Inflammatory macrophage treated with lipopolysaccharide for 4 hours (primary cell): ENCODE measurements around the gene SH2D1B.

ENCODE experiments used
- DNase-seq: peaks from one replicate; pipeline ENCODE4 v3.0.0-alpha.2; 2020

Gene SH2D1B

GRCh38 chr1:162381383-162381782, 30.6 kb downstream of the SH2D1B start, which contains the start of gene C1orf226:
Gene C1orf226 (plus strand): TSS chr1:162381728. CDS start chr1:162381902, 174 bp downstream.
- DNase-seq, result no peak

DNA sequence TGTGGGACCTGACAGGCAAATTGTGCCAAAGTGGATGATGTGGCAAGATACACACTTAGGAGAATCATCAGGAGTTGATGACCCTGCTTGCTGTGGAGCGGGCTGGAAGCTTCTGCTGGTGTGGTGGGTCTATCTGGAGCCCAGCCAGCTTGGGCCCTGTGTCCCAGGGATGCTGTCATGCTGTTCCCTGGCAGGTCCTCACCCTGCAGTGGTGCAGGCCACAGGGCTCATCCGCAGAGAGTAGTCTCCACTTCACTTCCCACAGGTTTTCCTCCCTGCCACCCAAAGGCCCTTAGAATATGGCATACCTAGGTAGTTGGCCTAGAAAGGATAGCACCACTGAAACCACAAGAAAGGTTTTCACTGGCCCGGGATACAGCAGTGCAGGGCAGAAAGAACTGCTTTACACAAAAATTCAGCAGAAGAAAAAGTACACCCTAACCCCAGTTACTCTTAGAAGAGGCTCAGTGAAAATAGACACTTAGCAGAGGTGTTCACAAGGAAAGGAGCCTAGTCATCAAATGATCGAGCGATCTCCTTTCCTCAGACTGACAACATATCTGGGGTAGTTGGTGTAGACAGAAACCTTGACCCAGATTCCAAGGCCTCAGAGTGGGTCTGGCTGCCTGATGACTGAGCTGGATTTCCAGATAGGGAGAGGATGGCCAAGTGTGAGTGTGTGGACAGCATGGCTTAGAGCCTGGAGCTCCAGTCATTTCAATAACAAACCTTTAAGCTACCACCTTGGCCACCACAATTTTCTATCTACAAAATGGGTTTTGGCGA, 31.7 kb downstream of the SH2D1B start:
- DNase-seq, result no peak

DNA sequence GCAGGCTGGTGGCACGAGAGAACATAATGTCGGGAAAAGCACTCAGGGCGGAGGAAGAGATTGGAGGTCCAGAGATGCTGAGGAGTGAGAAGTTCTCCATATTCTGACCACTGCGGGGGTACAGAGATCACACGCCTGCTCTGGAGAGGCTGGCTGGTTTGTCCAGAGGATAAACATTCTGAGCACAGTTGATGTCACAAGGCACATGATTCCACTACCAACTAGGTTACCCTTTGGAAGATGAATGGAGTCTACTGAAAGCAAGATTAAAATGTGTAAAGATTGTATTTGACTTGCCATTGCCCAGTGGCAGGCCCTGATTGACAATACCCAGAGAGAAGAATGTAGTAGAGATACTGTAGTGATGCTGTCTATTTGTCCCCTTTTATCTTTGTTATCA, 35.2 kb downstream of the SH2D1B start, which contains the start of gene SPATA46:
SPATA46 (minus strand) TSS at position 164 of the 400 bp plus-strand sequence; CDS start at position 100, 64 bp downstream.
- no peak for DNase-seq

DNA sequence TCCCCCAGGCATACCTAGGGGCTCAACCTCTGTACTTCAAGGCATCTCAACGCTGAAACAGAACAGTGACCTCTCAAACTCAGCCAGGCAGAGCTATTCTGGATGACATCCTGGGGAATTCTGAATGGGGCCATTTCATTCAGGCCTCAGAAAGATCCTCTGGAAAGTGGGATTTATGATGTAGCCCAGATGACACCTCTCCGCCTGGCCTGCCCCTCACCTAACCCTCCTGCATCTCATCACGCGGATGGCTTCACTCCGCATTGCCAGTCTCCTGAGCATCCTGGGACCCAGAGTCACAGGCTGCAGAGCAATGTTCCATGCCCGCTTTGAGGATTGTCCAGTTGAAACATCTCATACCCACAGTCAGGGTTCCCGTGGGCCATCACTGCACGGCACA, 36.5 kb downstream of the SH2D1B start:
- DNase-seq, result no peak

GRCh38 chr1:162374406-162374805, 37.5 kb downstream of the SH2D1B start:
- DNase-seq, result no peak

- DNase-seq, result no peak
Observed at GRCh38 chr1:162373541-162374260, 38.2 kb downstream of the SH2D1B start.

DNA sequence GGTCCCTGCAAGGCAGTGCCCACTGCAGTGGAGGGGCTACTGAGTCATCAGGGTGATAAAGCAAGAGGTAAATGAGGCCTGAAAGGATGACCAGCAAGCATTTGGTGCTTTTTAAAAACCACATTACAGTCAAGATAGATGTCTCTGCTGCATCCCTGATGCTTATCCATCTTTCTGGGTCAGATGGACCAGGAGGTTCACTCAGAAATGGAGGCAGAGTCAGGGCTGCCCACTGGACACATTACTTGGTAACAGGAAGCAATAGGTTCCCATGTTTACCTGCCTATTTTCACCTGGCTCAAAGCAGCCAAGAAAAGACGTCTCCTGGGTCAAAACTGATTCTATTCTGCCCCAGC, 38.9 kb downstream of the SH2D1B start:
- DNase-seq, result no peak

GRCh38 chr1:162372159-162373071, 39.5 kb downstream of the SH2D1B start:
- DNase-seq, result no peak

GRCh38 chr1:162371611-162372010, 40.3 kb downstream of the SH2D1B start:
- no peak for DNase-seq

DNA sequence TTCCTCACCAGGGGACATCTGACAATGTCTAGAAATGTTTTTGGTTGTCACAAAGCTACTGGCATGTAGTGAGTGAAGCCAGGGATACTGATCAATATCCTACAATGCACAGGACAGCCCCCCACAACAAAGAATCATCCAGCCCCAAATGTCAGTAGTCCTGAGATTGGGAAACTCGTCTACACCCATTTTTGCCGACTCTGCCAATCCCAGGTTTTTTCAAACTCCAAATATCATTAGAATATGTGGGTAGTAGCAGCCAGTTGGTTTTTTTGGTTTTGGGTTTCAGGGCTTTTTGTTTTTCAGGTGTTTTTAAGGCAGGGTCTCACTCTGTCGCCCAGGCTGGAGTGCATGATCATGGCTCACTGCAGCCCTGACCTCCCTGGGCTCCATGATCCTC, 41.2 kb downstream of the SH2D1B start:
- no peak for DNase-seq

DNA sequence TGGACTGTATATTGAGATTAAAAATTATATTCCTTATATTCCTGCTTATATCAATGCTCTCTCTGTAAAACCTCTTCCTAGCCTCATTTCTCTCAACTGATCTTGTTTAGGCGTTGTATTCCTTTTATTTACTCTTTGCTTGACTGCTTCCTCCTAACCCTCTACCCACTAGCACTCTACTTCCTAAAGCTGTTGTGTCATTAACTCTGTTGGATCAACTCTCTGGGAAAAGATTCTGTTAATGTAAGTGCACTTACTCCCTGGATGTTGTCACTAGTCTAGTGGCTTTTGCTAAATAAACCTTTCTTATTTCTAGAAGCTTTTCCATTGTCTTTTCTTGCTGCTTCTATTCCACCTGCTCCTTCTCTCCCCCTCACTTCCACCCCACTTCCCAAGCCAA, 41.8 kb downstream of the SH2D1B start:
- DNase-seq, result no peak

DNA sequence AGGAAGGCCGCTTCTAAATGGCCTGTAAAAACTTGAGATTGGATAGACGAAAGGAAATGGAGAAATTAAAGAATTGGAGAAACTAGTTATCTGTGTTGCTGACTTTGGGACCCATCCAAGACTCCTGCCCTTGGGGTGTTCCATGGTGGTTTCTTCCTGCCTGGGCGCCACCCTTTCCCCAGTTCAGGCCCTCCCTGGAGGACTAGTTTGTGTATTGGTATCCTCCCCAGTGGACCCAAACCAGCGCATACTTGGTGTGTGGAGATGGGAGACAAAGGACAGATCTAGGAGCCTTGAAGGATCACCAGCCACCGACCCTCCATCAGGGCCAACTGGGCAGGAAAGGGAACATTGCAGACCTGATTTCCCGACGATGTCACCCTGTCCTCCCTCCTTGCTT, 42.4 kb downstream of the SH2D1B start:
- DNase-seq, result no peak

GRCh38 chr1:162368451-162368850, 43.5 kb downstream of the SH2D1B start:
- DNase-seq, result no peak

DNA sequence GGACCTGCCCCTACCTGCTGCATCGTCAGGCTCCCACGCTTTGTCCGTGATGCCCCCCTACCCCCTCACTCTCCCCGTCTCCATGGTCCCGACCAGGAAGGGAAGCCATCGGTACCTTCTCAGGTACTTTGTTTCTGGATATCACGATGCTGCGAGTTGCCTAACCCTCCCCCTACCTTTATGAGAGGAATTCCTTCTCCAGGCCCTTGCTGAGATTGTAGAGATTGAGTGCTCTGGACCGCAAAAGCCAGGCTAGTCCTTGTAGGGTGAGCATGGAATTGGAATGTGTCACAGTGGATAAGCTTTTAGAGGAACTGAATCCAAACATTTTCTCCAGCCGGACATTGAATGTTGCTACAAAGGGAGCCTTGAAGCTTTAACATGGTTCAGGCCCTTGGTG, 44.2 kb downstream of the SH2D1B start:
- no peak for DNase-seq

GRCh38 chr1:162367073-162367472, 44.9 kb downstream of the SH2D1B start:
- no peak for DNase-seq

- DNase-seq, result no peak
Observed at GRCh38 chr1:162366671-162367070, 45.3 kb downstream of the SH2D1B start.

- no peak for DNase-seq
Observed at GRCh38 chr1:162366149-162366548, 45.8 kb downstream of the SH2D1B start.

DNA sequence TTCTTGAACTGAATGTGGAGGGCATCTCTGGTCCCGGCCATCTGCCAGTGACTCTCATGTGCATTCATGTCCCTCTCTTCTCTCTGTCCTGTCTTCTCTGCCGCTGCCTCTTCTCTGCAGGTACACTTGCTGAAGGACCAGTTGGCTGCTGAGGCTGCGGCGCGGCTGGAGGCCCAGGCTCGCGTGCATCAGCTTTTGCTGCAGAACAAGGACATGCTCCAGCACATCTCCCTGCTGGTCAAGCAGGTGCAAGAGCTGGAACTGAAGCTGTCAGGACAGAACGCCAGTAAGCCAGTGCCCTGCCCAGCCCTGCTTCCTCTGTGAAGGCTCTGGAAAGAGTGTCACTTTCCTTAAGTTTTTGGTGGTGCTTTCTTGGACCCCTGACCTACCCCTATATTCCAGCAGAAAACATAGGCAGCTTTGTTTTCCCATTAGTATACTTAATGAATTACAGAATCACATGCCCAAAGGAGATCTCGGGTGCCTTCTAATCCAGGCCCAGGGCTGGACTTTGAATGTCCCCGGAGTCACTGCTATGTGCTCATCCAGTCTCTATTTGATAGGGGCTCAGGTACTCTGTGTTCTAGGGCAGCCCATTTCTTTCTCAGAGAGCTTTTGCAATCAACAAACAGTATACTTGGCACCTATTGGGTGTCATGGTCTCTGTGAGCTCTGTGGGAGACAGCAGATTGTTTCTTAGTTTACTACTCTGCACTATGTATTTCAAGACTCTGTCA, 46.5 kb downstream of the SH2D1B start:
- DNase-seq, result no peak

DNA sequence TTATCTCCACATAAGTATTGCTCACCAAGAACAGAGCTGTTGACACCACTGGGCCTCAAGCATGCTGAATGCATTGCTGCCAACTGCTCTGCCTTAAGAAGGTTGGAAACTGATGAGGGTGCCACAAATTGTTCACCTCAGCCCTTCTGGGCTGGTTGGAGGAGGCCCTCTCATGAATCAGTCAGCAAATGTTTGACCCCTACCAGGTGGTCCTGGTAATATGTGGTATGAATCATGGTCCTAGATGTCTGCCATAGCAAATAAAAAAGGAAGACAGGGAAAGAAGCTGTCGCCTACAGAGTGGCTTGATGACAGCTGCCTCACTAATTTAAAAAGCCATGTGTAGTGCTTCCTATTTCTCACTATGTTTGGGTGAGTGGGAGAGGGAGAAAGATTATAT, 47.4 kb downstream of the SH2D1B start:
- peak; percentile 13 for DNase-seq

DNA sequence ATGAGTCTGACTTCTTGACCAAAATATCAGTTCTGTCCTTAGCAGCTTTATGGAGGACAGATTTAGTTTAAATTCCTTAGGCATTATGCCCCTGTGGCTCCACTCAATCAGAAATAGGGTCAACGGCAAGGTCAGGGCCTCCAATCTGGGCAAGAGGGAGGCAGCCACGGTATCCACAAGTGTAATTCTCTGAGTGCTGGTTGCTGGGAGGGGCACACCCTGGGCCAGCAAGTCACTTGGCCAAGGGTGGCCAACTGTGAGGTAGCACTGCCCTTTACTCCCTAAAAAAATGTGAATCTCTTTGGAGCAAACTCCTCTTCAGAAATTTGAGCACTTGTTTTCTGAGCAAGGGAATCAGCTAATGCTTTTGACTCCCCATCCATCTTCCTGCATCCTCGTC, 48.1 kb downstream of the SH2D1B start:
- DNase-seq, result no peak

GRCh38 chr1:162361349-162361748, 50.6 kb downstream of the SH2D1B start:
- no peak for DNase-seq

DNA sequence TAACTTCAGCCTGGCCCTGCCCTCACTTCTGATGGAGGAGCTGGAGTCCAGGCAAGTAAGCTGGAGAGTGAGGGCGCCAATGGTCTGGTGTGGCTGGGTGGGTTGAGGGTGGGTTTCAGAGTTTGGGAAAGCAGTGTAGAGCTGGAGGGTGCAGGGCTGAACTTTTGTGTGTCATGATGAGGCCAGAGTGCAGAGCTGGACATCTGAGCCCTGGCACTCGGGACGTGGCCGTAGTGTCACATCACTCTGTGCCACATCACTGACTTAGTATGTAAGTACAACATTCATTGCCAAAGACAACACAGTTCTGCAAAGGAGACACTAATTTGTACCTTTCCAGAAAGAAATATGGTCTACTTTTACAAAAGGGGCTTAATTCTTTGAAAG, 51.1 kb downstream of the SH2D1B start:
- no peak for DNase-seq
